ENCODE data around the gene ZFPM1.

- TF ChIP-seq POLR2A (IDR thresholded peaks at IDR 0.05) (no peak), POLR2AphosphoS5 (IDR thresholded peaks at IDR 0.05) (no peak)
- TF ChIP-seq, protein P1, sequence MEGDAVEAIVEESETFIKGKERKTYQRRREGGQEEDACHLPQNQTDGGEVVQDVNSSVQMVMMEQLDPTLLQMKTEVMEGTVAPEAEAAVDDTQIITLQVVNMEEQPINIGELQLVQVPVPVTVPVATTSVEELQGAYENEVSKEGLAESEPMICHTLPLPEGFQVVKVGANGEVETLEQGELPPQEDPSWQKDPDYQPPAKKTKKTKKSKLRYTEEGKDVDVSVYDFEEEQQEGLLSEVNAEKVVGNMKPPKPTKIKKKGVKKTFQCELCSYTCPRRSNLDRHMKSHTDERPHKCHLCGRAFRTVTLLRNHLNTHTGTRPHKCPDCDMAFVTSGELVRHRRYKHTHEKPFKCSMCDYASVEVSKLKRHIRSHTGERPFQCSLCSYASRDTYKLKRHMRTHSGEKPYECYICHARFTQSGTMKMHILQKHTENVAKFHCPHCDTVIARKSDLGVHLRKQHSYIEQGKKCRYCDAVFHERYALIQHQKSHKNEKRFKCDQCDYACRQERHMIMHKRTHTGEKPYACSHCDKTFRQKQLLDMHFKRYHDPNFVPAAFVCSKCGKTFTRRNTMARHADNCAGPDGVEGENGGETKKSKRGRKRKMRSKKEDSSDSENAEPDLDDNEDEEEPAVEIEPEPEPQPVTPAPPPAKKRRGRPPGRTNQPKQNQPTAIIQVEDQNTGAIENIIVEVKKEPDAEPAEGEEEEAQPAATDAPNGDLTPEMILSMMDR (IDR thresholded peaks at IDR 0.05) = no peak
Observed at GRCh38 chr16:88511906-88512305, 58.8 kb downstream of the ZFPM1 start.
